Upper lobe of right lung (tissue), 1 donor: ENCODE measurements around the gene S100A7A. TPM values are rescaled to one million over a fixed set of nuclear protein-coding genes. Genes with fewer than 3 reads are reported as not detected.

Source experiments
- ATAC-seq: fragments of 200-7000 bp; cut with Tn5 transposase; one replicate; pipeline ENCODE4 v1.9.1; 2020; ENCODE audit warnings: mild to moderate bottlenecking, moderate library complexity
- DNase-seq: peaks from one replicate; pipeline ENCODE4 v3.0.0-alpha.2; 2020
- H3K27ac ChIP-seq: fragments of 200-600 bp; one replicate; pipeline ENCODE4 v1.8.0; 2022
- H3K27me3 ChIP-seq: fragments of 200-600 bp; one replicate; pipeline ENCODE4 v1.8.0; 2022; ENCODE audit warnings: mild to moderate bottlenecking
- H3K36me3 ChIP-seq: fragments of 200-600 bp; one replicate; pipeline ENCODE4 v1.8.0; 2022
- H3K4me1 ChIP-seq: fragments of 200-600 bp; one replicate; pipeline ENCODE4 v1.8.0; 2022
- H3K4me3 ChIP-seq: fragments of 200-600 bp; one replicate; pipeline ENCODE4 v1.8.0; 2022; ENCODE audit warnings: mild to moderate bottlenecking
- H3K9me3 ChIP-seq: fragments of 200-600 bp; one replicate; pipeline ENCODE4 v1.8.0; 2022
- intact Hi-C: fragments of 100-400 bp; cut with DNase I; formaldehyde crosslinking; loops from one replicate; pipeline ENCODE4 v1.11.0; 2022
- total RNA-seq: library from RNA; stranded (reverse); fragmentation: NEBNext Ultra II Directional; extraction: Animal tissue kit (Norgen Biotek cat#: 25700); gene quantifications from one replicate; pipeline ENCODE4 v1.2.1, GENCODE V29; 2021
- TF ChIP-seq, protein P1 (sequence below): fragments of 200-600 bp; IDR thresholded peaks from one replicate; pipeline ENCODE4 v1.8.0; 2022; ENCODE audit warnings: antibody characterized with exemption
- donor health status: DM: no; HTN: yes; CAD: no; lungs with severe emphysema.

S100A7A gene
- total RNA-seq, 1 donor from 2014 or later = not detected

DNA sequence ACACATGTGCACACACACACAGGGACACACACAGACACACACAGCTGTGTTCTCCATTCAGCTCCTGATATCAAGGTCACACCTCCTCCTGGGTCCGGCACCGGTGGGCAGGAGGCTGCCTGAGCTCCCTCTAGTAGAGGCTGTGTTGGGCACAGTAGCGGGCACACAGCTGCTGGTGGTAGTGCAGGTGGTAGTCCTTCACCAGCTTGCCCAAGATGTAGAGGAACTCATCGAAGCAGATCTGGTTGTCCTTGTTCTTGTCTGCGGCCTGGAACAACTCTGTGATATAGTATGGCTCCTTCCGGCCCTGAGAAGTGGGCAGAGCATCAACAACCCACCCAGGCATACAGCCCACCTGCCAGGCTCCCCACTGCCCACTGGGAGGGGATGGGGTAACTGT lies 19.9 kb upstream of the S100A7A start:
- no peaks in the 10 kb centered on the region for H3K27me3 ChIP-seq
- TF ChIP-seq, protein P1, sequence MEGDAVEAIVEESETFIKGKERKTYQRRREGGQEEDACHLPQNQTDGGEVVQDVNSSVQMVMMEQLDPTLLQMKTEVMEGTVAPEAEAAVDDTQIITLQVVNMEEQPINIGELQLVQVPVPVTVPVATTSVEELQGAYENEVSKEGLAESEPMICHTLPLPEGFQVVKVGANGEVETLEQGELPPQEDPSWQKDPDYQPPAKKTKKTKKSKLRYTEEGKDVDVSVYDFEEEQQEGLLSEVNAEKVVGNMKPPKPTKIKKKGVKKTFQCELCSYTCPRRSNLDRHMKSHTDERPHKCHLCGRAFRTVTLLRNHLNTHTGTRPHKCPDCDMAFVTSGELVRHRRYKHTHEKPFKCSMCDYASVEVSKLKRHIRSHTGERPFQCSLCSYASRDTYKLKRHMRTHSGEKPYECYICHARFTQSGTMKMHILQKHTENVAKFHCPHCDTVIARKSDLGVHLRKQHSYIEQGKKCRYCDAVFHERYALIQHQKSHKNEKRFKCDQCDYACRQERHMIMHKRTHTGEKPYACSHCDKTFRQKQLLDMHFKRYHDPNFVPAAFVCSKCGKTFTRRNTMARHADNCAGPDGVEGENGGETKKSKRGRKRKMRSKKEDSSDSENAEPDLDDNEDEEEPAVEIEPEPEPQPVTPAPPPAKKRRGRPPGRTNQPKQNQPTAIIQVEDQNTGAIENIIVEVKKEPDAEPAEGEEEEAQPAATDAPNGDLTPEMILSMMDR = no peak
- H3K9me3 ChIP-seq = no peaks in the 10 kb centered on the region
- H3K4me3 ChIP-seq = no peak overlapping the region
- intact Hi-C loops = no loop called here
- H3K4me1 ChIP-seq = no peaks in the 10 kb centered on the region
- H3K36me3 ChIP-seq = no peaks in the 10 kb centered on the region
- DNase-seq (no peak), ATAC-seq (no peak)
- H3K27ac ChIP-seq = no peak overlapping the region

DNA sequence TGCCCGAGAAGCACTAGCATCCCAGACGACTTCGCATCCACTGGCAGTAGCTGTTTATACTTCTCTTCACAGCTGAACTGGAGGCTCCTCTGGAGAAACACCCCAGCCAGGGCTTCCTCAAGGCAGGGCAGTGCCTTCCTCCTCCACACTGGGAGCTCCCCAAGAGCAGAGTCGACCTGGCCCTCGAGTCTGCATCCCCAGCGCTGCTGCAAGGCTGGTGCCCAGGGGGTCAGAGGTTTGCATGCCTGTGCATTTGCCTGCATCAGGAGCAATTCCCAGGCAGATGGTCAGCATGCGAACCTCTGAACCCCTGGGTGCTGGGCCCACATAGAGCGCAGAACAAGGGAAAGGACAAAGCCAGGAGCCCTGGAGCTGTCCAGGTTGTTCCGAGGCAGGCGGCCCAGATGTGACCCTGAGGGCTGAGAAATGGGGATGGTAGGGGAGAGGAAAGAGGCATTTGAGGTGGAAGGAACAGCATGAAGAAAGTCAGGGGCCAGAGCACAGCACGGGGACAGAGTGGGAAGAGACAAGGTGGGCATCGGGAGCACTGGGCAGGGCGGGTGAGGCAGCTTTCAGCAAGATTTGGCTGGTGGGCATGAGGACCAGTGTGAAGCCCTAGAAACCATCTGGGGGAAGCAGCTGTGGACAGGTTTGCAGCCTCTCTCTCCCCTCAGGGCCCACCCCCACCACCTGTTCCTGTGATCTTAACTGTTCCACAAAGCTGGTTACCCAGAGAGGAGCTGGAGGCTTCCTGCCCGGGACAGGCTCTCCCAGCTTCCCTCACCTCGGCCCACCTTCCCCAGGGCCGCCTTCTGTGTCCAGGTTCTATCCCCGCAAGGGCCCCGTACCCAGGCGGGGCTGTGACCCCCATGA lies 19.0 kb upstream of the S100A7A start:
- H3K4me1 ChIP-seq = no peaks in the 10 kb centered on the region
- no peaks in the 10 kb centered on the region for H3K9me3 ChIP-seq
- ATAC-seq = no peak
- no peaks in the 10 kb centered on the region for H3K36me3 ChIP-seq
- DNase-seq = no peak
- no peaks in the 10 kb centered on the region for H3K27me3 ChIP-seq
- TF ChIP-seq, protein P1 = no peak
- no peak overlapping the region for H3K27ac ChIP-seq
- H3K4me3 ChIP-seq = no peak overlapping the region
- intact Hi-C loops = no loop called here

DNA sequence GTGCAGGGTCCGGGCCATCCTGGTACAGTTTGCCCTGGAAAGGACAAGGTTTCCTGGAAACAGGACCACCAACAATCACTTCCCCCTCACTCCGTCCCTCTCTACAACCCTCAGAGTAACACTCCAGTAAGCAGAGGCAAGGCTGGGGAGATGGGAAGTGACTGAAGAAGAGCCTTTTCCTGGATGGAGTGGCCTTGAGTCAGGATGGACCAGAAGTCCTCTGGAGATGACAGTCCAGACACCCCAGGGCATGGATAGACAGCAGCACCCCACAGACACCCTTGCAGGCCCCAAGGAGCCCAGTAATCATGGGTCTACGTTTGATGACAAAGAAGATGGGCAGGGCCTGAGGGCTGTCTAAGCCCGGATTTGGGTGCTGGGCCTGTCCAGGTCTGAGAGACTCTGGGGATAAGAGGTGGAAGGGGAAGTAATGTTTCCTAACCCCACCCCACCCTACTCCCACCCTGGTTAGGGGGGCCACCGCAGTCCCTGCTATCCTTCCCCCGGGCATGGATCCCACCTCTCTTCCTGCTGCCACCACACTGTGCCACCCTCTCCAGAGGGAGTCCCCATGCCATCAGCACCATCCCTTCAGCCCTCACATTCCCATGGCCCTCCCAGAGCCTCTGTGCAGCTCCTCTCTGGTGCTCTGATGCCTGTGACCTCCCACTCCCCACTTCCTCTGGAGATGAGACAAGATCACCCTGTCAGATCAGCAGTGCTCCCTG lies 18.2 kb upstream of the S100A7A start:
- TF ChIP-seq, protein P1 = no peak
- intact Hi-C loops = no loop called here
- H3K36me3 ChIP-seq = no peaks in the 10 kb centered on the region
- no peaks in the 10 kb centered on the region for H3K27me3 ChIP-seq
- H3K27ac ChIP-seq = no peak overlapping the region
- DNase-seq (no peak), ATAC-seq (no peak)
- H3K4me3 ChIP-seq = no peak overlapping the region
- no peaks in the 10 kb centered on the region for H3K4me1 ChIP-seq
- H3K9me3 ChIP-seq = no peaks in the 10 kb centered on the region

DNA sequence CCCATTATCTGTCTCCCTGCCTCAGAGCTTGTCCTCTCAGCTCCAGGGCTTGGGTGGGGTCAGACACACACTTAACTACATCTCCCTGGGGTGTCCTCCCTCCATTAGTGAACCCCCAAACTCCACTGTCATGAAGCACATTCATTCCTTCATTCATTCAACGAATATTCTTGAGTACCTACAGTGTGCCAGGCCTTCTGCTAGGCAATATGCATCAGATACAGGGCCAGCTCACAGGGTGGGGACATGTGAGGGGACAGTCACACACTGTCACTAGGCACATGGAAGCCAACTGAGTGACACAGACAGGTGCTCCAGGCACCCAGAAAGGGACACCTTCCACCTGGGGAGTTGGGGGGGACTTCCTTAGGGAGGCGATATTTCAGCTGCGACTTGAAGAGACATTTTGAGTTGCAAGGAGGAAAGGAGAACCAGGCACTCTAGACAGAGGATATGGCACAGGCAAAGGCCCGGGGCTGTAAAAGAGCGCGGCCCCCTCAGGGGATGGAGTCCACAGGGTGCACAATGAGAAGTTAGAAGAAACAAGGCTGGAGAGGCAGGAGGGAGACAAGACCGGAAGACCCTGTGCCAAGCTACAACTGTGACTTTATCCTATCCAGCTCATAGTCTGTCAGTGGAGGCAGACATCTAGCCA lies 16.8 kb upstream of the S100A7A start:
- H3K36me3 ChIP-seq = no peaks in the 10 kb centered on the region
- no peak for ATAC-seq
- H3K4me1 ChIP-seq = no peaks in the 10 kb centered on the region
- H3K9me3 ChIP-seq = no peaks in the 10 kb centered on the region
- intact Hi-C loops = no loop called here
- H3K27me3 ChIP-seq = no peaks in the 10 kb centered on the region
- no peak overlapping the region for H3K27ac ChIP-seq
- no peak for DNase-seq
- TF ChIP-seq, protein P1 = no peak
- no peak overlapping the region for H3K4me3 ChIP-seq

DNA sequence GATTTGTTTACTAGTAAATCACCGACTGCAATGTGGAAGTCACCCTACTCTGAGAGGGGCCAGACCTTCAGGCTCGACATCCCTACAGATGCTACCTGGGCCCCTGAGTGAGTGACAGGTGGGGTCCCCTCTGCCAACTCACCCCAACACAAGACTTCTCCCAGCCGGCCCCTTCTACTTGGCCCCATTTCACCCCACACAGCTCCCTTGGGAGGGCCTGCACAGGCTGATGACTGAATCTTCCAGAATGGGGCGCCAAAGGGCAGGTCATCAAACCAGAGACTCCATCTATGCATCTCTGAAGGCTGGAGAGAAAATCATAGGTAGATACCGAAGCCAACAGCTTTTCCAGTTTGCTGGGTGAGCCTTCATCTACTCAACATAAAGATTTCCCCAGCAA lies 16.1 kb upstream of the S100A7A start:
- TF ChIP-seq, protein P1 = no peak
- Histone ChIP-seq H3K27me3 (no peaks in the 10 kb centered on the region), H3K4me3 (no peak overlapping the region), H3K4me1 (no peaks in the 10 kb centered on the region), H3K27ac (no peak overlapping the region), H3K36me3 (no peaks in the 10 kb centered on the region), H3K9me3 (no peaks in the 10 kb centered on the region)
- DNase-seq (no peak), ATAC-seq (no peak)
- intact Hi-C loops = no loop called here
